K562 (cell line): ENCODE measurements around the gene MAST1. TPM values are rescaled to one million over a fixed set of nuclear protein-coding genes. Genes with fewer than 3 reads are reported as not detected.

ENCODE experiments used
- ETV6 ChIP-seq, 3 experiments: fragments of 150-350 bp in 1 of 3; sonication (generic) in 1 of 3; formaldehyde crosslinking in 1 of 3; IDR thresholded peaks; 2 replicates each; pipeline versions ENCODE4 v1.6.1 to v1.8.0; 2014 to 2022; ENCODE audit warnings: borderline replicate concordance in 2 of 3, low read depth in 2 of 3, antibody characterized with exemption in 1 of 3, low read length in 1 of 3, mild to moderate bottlenecking in 1 of 3, missing genetic modification reagents in 1 of 3
- HNRNPK ChIP-seq: fragments of 200-400 bp; formaldehyde crosslinking; IDR thresholded peaks from one replicate; pipeline ENCODE4 v1.6.1; 2018; ENCODE audit warnings: mild to moderate bottlenecking, low read depth, low read length; ENCODE audit not compliant: poor library complexity, severe bottlenecking
- NFIX ChIP-seq: fragments of 250-450 bp; sonication (Bioruptor Pico); IDR thresholded peaks from 2 replicates; pipeline ENCODE4 v1.4.0; 2020; ENCODE audit warnings: low read depth, mild to moderate bottlenecking, moderate library complexity
- NONO ChIP-seq, 2 experiments: fragments of 200-400 bp in 1 of 2; fragments of 450-650 bp in 1 of 2; formaldehyde crosslinking in 1 of 2; IDR thresholded peaks; 2 replicates each; pipeline ENCODE4 v1.6.1; 2017; ENCODE audit warnings: low read depth in 2 of 2, mild to moderate bottlenecking in 2 of 2, moderate library complexity in 2 of 2, low read length in 1 of 2
- RBM14 ChIP-seq: fragments of 200-400 bp; formaldehyde crosslinking; IDR thresholded peaks from 2 replicates; pipeline ENCODE4 v1.6.1; 2018; ENCODE audit warnings: low read depth, mild to moderate bottlenecking, low read length, moderate library complexity, borderline replicate concordance; ENCODE audit not compliant: insufficient read depth
- SREBF2 ChIP-seq: sonication (generic); formaldehyde crosslinking; IDR thresholded peaks from 2 replicates; pipeline ENCODE4 v1.4.0; 2020; ENCODE audit warnings: mild to moderate bottlenecking, missing genetic modification reagents
- TCFL5 ChIP-seq: fragments of 250-450 bp; sonication (Bioruptor Pico); conservative IDR thresholded peaks from 2 replicates; pipeline ENCODE4 v1.6.1; 2021; ENCODE audit warnings: mild to moderate bottlenecking, moderate library complexity, matching md5 sums
- THRAP3 ChIP-seq: fragments of 450-650 bp; IDR thresholded peaks from 2 replicates; pipeline ENCODE4 v1.6.1; 2016; ENCODE audit warnings: mild to moderate bottlenecking, inconsistent platforms, borderline replicate concordance
- ZBTB7A ChIP-seq: IDR thresholded peaks from 2 replicates; pipeline ENCODE4 v1.6.1; 2011; ENCODE audit warnings: low read depth, mild to moderate bottlenecking, low read length, moderate library complexity, borderline replicate concordance; ENCODE audit not compliant: control insufficient read depth
- ZNF830 ChIP-seq: fragments of 250-450 bp; sonication (Bioruptor Pico); IDR thresholded peaks from 2 replicates; pipeline ENCODE4 v1.5.0; 2021; ENCODE audit warnings: mild to moderate bottlenecking
- polyA plus RNA-seq, 8 experiments: library from polyadenylated mRNA; depleted of rRNA in 4 of 8; stranded (reverse) in 5 of 8; unstranded in 3 of 8; fragments of >200 nt; fragmentation: Nextera tagmentation in 2 of 8; fragmentation: Illumina TruSeq in 1 of 8; extraction: Ambion mirVana in 2 of 8; extraction: Trizol in 1 of 8; gene quantifications; 2 replicates each; pipeline versions ENCODE4 v1.2.1 to v1.2.3, GENCODE V29; 2011 to 2014; ENCODE audit warnings: inconsistent platforms in 1 of 8, missing spikeins in 1 of 8
- total RNA-seq, 7 experiments: library from RNA; depleted of rRNA in 6 of 7; stranded (reverse); fragments of >200 nt in 6 of 7; fragmentation: Illumina TruSeq in 2 of 7; extraction: Trizol in 2 of 7; gene quantifications; 2 replicates each; pipeline versions ENCODE4 v1.2.1 to v1.2.3, GENCODE V29; 2011 to 2021; ENCODE audit warnings: low replicate concordance in 1 of 7
- TF ChIP-seq, protein P1 (sequence below): fragments of 450-650 bp; formaldehyde crosslinking; conservative IDR thresholded peaks from 2 replicates; pipeline ENCODE4 v1.4.0; 2022; ENCODE audit warnings: mild to moderate bottlenecking, missing genetic modification characterization
- TF ChIP-seq, protein P2 (sequence below): fragments of 450-650 bp; IDR thresholded peaks from 2 replicates; pipeline ENCODE4 v1.6.1; 2018; ENCODE audit not compliant: partially characterized antibody
- TF ChIP-seq, protein P3 (sequence below): fragments of 250-450 bp; sonication (Bioruptor Pico); IDR thresholded peaks from 2 replicates; pipeline ENCODE4 v1.8.0; 2021; ENCODE audit warnings: moderate library complexity, mild to moderate bottlenecking, inconsistent platforms
- TF ChIP-seq, protein P4 (sequence below): fragments of 250-450 bp; sonication (Bioruptor Pico); IDR thresholded peaks from 2 replicates; pipeline ENCODE4 v1.6.1; 2021; ENCODE audit warnings: mild to moderate bottlenecking
- TF ChIP-seq, protein P5 (sequence below): fragments of 450-650 bp; IDR thresholded peaks from 2 replicates; pipeline ENCODE4 v1.6.1; 2014; ENCODE audit warnings: low read depth, mild to moderate bottlenecking, moderate library complexity, borderline replicate concordance
- TF ChIP-seq, protein P6 (sequence below): fragments of 250-450 bp; sonication (Bioruptor Pico); IDR thresholded peaks from 2 replicates; pipeline ENCODE4 v1.4.0; 2020; ENCODE audit warnings: mild to moderate bottlenecking

MAST1 gene
- total and polyA plus RNA-seq, 9 of the 15 experiments (the other 6 are each of a cell fraction or from before 2014, with no cell fraction given): 0.48 to 10.3 (median 3.9) TPM

DNA sequence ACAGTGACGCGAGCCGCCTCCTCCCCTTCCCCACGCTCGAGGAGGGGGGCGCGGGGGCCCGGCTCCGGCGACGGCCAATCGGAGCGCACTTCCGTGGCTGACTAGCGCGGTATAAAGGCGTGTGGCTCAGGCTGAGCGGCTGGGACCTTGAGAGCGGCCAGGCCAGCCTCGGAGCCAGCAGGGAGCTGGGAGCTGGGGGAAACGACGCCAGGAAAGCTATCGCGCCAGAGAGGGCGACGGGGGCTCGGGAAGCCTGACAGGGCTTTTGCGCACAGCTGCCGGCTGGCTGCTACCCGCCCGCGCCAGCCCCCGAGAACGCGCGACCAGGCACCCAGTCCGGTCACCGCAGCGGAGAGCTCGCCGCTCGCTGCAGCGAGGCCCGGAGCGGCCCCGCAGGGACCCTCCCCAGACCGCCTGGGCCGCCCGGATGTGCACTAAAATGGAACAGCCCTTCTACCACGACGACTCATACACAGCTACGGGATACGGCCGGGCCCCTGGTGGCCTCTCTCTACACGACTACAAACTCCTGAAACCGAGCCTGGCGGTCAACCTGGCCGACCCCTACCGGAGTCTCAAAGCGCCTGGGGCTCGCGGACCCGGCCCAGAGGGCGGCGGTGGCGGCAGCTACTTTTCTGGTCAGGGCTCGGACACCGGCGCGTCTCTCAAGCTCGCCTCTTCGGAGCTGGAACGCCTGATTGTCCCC is 46.8 kb upstream of the MAST1 start, which contains the start of gene JUNB (continued):
- TF ChIP-seq, protein P1, sequence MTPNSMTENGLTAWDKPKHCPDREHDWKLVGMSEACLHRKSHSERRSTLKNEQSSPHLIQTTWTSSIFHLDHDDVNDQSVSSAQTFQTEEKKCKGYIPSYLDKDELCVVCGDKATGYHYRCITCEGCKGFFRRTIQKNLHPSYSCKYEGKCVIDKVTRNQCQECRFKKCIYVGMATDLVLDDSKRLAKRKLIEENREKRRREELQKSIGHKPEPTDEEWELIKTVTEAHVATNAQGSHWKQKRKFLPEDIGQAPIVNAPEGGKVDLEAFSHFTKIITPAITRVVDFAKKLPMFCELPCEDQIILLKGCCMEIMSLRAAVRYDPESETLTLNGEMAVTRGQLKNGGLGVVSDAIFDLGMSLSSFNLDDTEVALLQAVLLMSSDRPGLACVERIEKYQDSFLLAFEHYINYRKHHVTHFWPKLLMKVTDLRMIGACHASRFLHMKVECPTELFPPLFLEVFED (CRISPR knock-in tag): peak; percentile 87; the same call in 1 of the 2 replicates
- TF ChIP-seq HNRNPK (peak; percentile 58), RBM14 (0 out of 2 replicates have a peak, but pooled peaks have one; percentile 73), NONO (IDR thresholded peaks at IDR 0.05; ENCODE audit: low read depth in 2 of 2, low read length in 1 of 2) (peak; percentile 92 to 100), ETV6 (IDR thresholded peaks at IDR 0.05; ENCODE audit: borderline replicate concordance in 1 of 2, low read depth in 2 of 2, low read length in 1 of 2) (no peak), ETV6 (CRISPR knock-in tag; IDR thresholded peaks at IDR 0.05; ENCODE audit: borderline replicate concordance) (peak; percentile 73; the same call in 1 of the 2 replicates), TCFL5 (CRISPR knock-in tag) (no peak), ZBTB7A (peak; percentile 84), ZNF830 (CRISPR knock-in tag) (peak; percentile 71; the same call in 1 of the 2 replicates), THRAP3 (peak; percentile 78), SREBF2 (CRISPR knock-in tag) (no peak), NFIX (CRISPR knock-in tag) (no peak)
- TF ChIP-seq, protein P2, sequence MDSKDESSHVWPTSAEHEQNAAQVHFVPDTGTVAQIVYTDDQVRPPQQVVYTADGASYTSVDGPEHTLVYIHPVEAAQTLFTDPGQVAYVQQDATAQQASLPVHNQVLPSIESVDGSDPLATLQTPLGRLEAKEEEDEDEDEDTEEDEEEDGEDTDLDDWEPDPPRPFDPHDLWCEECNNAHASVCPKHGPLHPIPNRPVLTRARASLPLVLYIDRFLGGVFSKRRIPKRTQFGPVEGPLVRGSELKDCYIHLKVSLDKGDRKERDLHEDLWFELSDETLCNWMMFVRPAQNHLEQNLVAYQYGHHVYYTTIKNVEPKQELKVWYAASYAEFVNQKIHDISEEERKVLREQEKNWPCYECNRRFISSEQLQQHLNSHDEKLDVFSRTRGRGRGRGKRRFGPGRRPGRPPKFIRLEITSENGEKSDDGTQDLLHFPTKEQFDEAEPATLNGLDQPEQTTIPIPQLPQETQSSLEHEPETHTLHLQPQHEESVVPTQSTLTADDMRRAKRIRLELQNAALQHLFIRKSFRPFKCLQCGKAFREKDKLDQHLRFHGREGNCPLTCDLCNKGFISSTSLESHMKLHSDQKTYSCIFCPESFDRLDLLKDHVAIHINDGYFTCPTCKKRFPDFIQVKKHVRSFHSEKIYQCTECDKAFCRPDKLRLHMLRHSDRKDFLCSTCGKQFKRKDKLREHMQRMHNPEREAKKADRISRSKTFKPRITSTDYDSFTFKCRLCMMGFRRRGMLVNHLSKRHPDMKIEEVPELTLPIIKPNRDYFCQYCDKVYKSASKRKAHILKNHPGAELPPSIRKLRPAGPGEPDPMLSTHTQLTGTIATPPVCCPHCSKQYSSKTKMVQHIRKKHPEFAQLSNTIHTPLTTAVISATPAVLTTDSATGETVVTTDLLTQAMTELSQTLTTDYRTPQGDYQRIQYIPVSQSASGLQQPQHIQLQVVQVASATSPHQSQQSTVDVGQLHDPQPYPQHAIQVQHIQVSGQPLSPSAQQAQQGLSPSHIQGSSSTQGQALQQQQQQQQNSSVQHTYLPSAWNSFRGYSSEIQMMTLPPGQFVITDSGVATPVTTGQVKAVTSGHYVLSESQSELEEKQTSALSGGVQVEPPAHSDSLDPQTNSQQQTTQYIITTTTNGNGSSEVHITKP: peak; percentile 72
- TF ChIP-seq, protein P3, sequence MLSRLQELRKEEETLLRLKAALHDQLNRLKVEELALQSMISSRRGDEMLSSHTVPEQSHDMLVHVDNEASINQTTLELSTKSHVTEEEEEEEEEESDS (CRISPR knock-in tag): no peak
- TF ChIP-seq, protein P4, sequence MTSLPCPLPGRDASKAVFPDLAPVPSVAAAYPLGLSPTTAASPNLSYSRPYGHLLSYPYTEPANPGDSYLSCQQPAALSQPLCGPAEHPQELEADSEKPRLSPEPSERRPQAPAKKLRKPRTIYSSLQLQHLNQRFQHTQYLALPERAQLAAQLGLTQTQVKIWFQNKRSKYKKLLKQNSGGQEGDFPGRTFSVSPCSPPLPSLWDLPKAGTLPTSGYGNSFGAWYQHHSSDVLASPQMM (CRISPR knock-in tag): no peak
- TF ChIP-seq, protein P5, sequence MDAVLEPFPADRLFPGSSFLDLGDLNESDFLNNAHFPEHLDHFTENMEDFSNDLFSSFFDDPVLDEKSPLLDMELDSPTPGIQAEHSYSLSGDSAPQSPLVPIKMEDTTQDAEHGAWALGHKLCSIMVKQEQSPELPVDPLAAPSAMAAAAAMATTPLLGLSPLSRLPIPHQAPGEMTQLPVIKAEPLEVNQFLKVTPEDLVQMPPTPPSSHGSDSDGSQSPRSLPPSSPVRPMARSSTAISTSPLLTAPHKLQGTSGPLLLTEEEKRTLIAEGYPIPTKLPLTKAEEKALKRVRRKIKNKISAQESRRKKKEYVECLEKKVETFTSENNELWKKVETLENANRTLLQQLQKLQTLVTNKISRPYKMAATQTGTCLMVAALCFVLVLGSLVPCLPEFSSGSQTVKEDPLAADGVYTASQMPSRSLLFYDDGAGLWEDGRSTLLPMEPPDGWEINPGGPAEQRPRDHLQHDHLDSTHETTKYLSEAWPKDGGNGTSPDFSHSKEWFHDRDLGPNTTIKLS: no peak; the same call in 1 of the 2 replicates
- TF ChIP-seq, protein P6, sequence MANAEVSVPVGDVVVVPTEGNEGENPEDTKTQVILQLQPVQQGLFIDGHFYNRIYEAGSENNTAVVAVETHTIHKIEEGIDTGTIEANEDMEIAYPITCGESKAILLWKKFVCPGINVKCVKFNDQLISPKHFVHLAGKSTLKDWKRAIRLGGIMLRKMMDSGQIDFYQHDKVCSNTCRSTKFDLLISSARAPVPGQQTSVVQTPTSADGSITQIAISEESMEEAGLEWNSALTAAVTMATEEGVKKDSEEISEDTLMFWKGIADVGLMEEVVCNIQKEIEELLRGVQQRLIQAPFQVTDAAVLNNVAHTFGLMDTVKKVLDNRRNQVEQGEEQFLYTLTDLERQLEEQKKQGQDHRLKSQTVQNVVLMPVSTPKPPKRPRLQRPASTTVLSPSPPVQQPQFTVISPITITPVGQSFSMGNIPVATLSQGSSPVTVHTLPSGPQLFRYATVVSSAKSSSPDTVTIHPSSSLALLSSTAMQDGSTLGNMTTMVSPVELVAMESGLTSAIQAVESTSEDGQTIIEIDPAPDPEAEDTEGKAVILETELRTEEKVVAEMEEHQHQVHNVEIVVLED (CRISPR knock-in tag): peak; percentile 80
